Measurements from ENCODE around the gene OR13C4.
"Not testable (repeated sequence)": the region's sequence is repeated elsewhere in the genome, so short reads cannot be mapped to it uniquely, and the experiment has no call there.

Gene OR13C4

DNA sequence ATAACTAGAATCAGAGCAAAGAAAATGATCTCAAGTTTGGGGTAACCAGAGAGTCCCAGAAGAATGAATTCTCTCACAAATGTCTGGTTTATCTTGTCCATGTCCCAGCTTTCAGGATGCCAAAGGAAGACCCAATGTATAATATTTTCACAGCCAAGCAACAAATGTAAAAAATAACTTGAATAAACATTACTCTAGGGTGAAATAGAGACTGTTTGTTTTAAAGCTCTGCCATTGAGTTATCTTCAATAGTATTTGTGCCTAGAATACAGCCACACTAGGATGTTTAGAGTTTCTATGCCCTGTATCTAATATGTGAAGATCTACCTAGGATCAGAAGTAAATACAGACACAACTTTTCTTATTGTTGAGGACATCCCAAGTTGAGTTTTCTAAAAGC, at the start of gene OR13C4:
Gene OR13C4 (minus strand): TSS at position 101 of the 400 bp plus-strand sequence. CDS start 0 bp downstream, at position 101.
- no peak for DNase-seq

- DNase-seq, result no peak
Measured at GRCh38 chr9:104575456-104575855, 48.4 kb upstream of the OR13C4 start.

DNA sequence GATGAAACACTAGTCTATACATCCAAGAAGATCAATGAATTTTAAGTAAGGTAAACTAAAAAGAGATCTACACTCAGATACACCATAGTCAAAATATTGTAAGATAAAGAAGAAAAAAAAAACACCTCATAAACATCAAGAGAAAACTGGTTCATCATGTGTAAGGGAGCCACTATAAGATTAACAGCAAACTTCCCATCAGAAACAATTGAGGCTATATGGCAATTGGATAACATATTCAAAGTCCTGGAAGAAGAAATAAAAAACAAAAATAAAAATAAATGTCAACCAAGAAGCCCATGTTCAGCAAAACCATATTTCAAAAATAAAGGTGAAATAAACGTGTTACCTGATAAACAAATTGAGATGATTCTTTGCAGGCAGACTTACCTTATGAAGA, 45.6 kb upstream of the OR13C4 start:
- DNase-seq, result no peak

- DNase-seq, result no peak
Measured at GRCh38 chr9:104568868-104569267, 41.9 kb upstream of the OR13C4 start, which contains the start of gene OR13C8. TSS of gene OR13C8 (plus strand) at chr9:104569168. CDS start at chr9:104569168, 0 bp downstream.

GRCh38 chr9:104564358-104564757, 37.3 kb upstream of the OR13C4 start:
- no peak for DNase-seq

DNA sequence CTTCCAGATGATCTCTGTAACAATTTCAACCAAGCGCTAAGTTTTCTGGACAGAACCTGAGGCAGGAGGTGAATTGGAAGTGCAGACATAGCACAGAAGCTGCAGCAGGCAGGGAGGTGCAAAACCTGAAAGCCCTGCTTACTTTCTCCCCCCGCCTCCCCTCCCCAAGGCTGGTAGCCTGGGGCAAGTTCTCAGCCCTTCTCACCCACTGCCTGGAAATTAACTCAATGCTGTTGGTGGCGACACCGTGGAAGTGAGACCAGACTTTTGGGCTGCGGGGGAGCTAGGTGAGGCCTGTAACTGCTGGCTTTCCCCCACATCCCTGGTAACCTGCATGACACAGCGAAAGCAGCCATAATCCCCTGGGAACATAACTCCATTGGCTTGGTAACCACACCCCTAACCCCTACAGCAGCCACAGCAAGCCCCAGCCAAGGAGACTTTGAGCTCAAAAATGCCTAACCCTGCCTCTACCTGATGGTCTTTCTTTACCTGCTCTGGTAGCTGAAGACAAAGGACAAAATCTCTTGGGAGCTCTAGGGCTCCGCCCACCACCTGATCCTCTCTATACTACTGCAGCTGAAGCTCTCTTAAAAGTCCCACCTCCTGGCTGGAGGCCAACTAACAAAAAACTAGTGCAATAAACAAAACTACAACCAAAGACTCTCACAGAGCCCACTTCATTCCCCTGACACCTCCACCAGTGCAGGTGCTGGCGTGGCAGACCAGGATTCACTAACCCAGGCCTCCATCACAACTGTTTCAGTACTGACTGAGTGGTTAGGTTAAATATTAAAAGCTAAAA, 30.0 kb upstream of the OR13C4 start:
- no peak for DNase-seq

- no peak for DNase-seq
Measured at GRCh38 chr9:104555521-104555920, 28.5 kb upstream of the OR13C4 start.

DNA sequence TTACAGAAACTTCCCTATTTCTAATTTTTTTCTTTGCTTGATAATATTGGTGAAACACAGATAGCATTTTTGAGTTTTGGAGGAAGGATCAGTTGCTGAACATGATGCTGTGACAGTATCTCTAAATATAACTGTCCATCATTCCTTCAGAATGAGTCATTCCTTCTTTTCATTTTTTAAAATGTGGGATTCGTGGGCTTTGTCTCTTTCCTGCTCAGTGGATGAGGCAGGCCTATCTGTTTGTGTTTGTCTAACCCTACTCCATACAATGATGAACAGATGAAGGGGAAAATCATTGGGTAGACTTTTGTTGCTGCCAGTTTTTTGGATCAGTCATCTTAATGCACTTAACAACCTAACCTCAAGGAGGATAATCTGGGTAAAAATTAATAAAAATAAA, 26.3 kb upstream of the OR13C4 start:
- DNase-seq, result no peak

DNA sequence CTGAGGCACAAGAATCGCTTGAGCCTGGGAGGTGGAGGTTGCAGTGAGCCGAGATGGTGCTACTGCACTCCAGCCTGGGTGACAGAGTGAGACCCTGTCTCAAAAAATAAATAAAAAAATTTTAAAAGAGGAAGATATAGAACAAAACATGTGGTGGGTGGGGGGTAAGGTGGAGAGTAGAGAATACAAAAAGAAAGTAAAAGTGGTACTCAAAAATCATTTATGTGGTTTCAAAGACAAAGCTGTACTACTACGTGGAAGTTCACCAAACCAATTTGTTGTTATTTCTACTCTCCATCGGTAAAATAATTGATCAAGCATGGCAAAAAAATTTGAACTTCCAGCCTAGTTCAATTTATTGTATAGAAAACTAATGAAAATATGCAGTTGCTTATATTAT, 17.6 kb upstream of the OR13C4 start:
- DNase-seq, result no peak

DNA sequence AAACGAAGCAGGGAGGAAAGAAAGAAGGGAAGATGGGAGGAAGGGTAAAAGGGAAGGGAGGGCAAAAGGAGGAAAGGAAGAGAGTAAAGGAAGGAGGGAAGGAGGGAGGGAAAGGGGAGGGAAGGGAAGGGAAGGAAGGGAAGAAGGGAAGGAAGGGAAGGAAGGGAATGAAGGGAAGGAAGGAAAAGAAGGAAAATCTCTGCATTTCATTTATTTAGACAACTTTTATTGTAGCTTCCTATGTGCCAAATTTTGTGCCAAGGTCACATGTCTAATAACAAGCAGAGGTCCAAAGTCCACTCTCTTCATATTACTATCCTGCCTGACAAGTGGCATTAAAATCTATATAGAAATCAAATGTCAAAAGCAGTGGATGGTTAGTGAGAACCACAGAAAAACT, 12.3 kb upstream of the OR13C4 start:
- DNase-seq, result no peak

- no peak for DNase-seq
Measured at GRCh38 chr9:104536756-104537155, 9.7 kb upstream of the OR13C4 start, which contains the start of gene OR13C3. TSS of gene OR13C3 (minus strand) at chr9:104536856. CDS start at chr9:104536723, 133 bp downstream.

- DNase-seq, result not testable (repeated sequence)
Measured at GRCh38 chr9:104520241-104520640, 6.8 kb downstream of the OR13C4 start.

DNA sequence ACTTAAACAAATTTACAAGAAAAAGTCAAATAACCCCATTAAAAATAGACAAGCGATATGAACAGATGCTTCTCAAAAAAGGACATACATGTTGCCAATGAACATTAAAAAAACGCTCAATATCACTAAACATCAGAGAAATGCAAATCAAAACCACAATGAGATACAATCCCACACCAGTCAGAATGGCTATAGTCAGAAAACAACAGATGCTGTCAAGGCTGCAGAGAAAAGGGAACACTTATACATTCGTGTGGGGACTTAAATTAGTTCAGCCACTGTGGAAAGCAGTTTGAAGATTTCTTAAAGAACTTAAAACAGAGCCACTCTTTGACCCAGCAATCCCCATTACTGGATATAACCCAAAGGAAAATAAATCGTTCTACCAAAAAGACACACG, 12.1 kb downstream of the OR13C4 start:
- no peak for DNase-seq

- DNase-seq, result no peak
Measured at GRCh38 chr9:104506565-104506964, 20.4 kb downstream of the OR13C4 start.

DNA sequence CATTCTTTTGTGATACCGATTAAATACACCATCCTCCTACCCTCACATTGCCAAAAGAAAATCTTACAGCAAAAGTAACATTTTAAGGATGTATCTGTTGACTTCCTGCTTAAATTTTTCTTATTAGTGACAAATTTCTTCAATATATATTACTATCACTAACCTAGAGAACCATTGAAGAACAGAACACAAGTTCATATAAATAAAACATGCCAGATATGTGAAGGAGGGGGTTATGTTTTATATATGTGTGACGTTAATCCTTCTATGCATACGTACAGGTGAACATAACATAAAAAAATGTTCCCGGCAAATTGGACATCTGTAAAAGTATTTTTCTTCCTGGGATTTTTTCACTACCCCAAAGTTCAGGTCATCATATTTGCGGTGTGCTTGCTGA, 23.0 kb downstream of the OR13C4 start, which contains the start of gene OR13F1:
Gene OR13F1 (plus strand): TSS at position 301 of the 400 bp plus-strand sequence. CDS start 0 bp downstream, at position 301.
- no peak for DNase-seq

- DNase-seq, result no peak
Measured at GRCh38 chr9:104503440-104503839, 23.6 kb downstream of the OR13C4 start.

DNA sequence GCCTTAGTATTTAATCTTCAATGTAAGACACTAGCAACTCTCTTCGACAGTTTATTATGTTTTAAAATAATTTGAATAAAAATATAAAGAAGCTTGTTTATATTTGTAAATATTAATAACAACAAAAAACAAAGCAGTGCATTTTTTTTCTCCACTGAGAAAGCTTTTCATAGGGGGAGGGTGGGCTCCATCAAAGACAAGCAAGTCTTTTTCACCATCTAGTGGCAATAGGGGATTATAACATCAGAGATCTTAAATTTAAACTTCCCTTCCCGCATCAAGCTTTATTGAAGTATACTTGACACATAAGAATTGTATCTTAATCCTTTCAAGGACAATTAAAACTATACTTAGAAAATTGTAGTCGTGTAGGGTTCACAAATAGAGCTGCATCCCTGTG, 32.2 kb downstream of the OR13C4 start:
- peak; percentile 40 for DNase-seq

DNA sequence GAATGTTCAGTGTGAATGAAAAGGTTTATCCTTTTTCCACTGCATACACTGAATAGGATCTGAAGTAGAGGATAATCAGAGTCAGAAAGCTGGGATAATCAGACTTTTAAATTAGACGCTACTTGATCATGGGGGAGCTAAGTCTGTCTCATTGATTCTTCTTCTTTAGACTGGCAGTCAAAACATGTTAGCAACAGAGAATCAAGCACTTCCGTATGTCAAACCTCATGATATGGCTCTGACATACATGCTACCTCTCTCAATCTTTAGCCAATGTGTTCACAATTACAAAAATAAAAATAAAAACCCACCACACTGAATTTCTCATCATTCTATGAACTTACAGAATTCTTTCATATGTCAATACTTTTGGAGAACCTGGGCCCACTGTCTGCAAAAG, 42.0 kb downstream of the OR13C4 start:
- DNase-seq, result no peak

DNA sequence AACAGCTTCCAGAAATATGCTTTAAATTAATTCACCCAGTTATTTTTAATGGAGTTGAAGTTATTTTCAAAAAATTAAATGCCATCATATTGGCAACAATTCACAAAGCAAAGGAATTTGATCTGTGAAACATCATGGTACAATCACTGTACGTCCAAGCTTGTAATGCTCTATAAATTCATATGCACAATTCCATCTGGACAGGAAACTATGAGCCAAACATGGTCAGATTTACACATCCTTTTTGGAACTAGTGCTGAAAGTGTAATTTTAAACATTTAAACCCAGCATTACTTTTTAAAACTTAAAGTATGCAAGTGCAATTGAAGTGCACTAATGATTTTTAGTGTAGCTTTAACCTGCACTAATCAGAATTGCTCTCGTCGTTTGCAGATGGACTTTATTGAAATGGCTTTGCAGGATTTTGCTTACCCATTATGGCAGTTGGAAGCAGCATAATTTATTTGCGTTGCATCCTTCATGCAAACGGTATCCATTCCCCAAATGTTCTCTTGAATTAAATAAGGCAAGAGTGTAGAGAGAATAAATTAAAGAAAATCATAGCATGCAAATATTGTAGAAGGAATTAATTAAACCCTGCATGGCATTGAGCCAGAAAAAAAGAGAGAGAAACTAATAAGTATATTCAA, 44.0 kb downstream of the OR13C4 start:
- DNase-seq, result no peak
